Hepatocyte (in vitro differentiated cells): ENCODE results near the gene TMEM116. TPM values are rescaled to one million over a fixed set of nuclear protein-coding genes. Genes with fewer than 3 reads are reported as not detected.

ENCODE experiments used
- DNase-seq: peaks from one replicate; pipeline ENCODE4 v3.0.0-alpha.2; 2016; ENCODE audit warnings: low spot score
- H2AFZ ChIP-seq: fragments of 200-600 bp; sonication (generic); 2 replicates; pipeline ENCODE4 v1.6.0; 2016; ENCODE audit warnings: antibody characterized with exemption, mild to moderate bottlenecking
- H3K27ac ChIP-seq: fragments of 200-600 bp; sonication (generic); 2 replicates; pipeline ENCODE4 v1.5.1; 2016; ENCODE audit warnings: mild to moderate bottlenecking
- H3K27me3 ChIP-seq: fragments of 200-600 bp; sonication (generic); 2 replicates; pipeline ENCODE4 v1.6.1; 2016
- H3K36me3 ChIP-seq: fragments of 200-600 bp; sonication (generic); replicated peaks from 2 replicates; pipeline ENCODE4 v1.5.1; 2016; ENCODE audit warnings: low read depth; ENCODE audit not compliant: insufficient read depth
- H3K4me1 ChIP-seq: fragments of 200-600 bp; sonication (generic); 2 replicates; pipeline ENCODE4 v1.5.1; 2016; ENCODE audit warnings: mild to moderate bottlenecking, moderate library complexity; ENCODE audit not compliant: insufficient read depth
- H3K4me2 ChIP-seq: fragments of 200-600 bp; sonication (generic); 2 replicates; pipeline ENCODE4 v1.6.0; 2016
- H3K4me3 ChIP-seq: fragments of 200-600 bp; sonication (generic); 2 replicates; pipeline ENCODE4 v1.5.1; 2016; ENCODE audit warnings: mild to moderate bottlenecking
- H3K79me2 ChIP-seq: fragments of 200-600 bp; sonication (generic); 2 replicates; pipeline ENCODE4 v1.6.0; 2017; ENCODE audit warnings: mild to moderate bottlenecking
- H3K9me2 ChIP-seq: fragments of 200-600 bp; sonication (generic); replicated peaks from 2 replicates; pipeline ENCODE4 v1.6.0; 2017; ENCODE audit warnings: mild to moderate bottlenecking; ENCODE audit not compliant: insufficient read depth
- H3K9me3 ChIP-seq: fragments of 200-600 bp; sonication (generic); 2 replicates; pipeline ENCODE4 v1.5.1; 2016; ENCODE audit warnings: low read depth, mild to moderate bottlenecking
- H4K20me1 ChIP-seq: fragments of 200-600 bp; sonication (generic); 2 replicates; pipeline ENCODE4 v1.6.0; 2016; ENCODE audit warnings: mild to moderate bottlenecking; ENCODE audit not compliant: insufficient read depth, poor library complexity, severe bottlenecking
- CTCF ChIP-seq: fragments of 200-600 bp; sonication (generic); IDR thresholded peaks from 2 replicates; pipeline ENCODE4 v1.5.1; 2016; ENCODE audit warnings: antibody characterized with exemption, mild to moderate bottlenecking; ENCODE audit not compliant: poor library complexity
- EZH2 ChIP-seq: fragments of 200-600 bp; sonication (generic); IDR thresholded peaks from 2 replicates; pipeline ENCODE4 v1.6.1; 2016; ENCODE audit warnings: antibody characterized with exemption, mild to moderate bottlenecking, borderline replicate concordance
- EZH2phosphoT487 ChIP-seq: fragments of 200-600 bp; sonication (generic); IDR thresholded peaks from one replicate; pipeline ENCODE4 v1.6.1; 2018; ENCODE audit warnings: antibody characterized with exemption, mild to moderate bottlenecking, low read depth, moderate library complexity; ENCODE audit not compliant: unreplicated experiment, severe bottlenecking
- WGBS: methylation state at CpG from one replicate; pipeline ENCODE4 v1.1.6; 2016; ENCODE audit warnings: low lambda C conversion rate; ENCODE audit errors: missing lambda C conversion rate; 5-methylcytosine and 5-hydroxymethylcytosine counted together
- microRNA-seq: library from miRNA; unstranded; fragments of <30 nt; microRNA quantifications from one replicate; pipeline ENCODE4, GENCODE V29; 2017
- polyA plus RNA-seq: library from polyadenylated mRNA; unstranded; fragments of >200 nt; fragmentation: Nextera tagmentation; extraction: Ambion mirVana; gene quantifications from 2 replicates; pipeline ENCODE4 v1.2.1, GENCODE V29; 2016
- small RNA-seq: library from RNA; depleted of rRNA; stranded (forward); fragments of <200 nt; gene quantifications from one replicate; pipeline ENCODE3, GENCODE V24; 2014
- total RNA-seq: library from RNA; depleted of rRNA; stranded (reverse); fragments of >200 nt; gene quantifications from 2 replicates; pipeline ENCODE4 v1.2.3, GENCODE V29; 2014

TMEM116 gene
- total and polyA plus RNA-seq, 2 experiments from 2014 or later: 11.2 to 13.1 TPM

- Histone ChIP-seq H2AFZ (no peak overlapping the region), H4K20me1 (no peaks in the 10 kb centered on the region), H3K27ac (no peak overlapping the region), H3K4me2 (no peak overlapping the region), H3K9me2 (no peaks in the 10 kb centered on the region), H3K4me1 (no peaks in the 10 kb centered on the region), H3K36me3 (no peaks in the 10 kb centered on the region), H3K4me3 (no peak overlapping the region), H3K27me3 (no peaks in the 10 kb centered on the region), H3K9me3 (no peaks in the 10 kb centered on the region), H3K79me2 (no peaks in the 10 kb centered on the region)
- DNase-seq: no peak
- no peak for TF ChIP-seq CTCF
- no peak for TF ChIP-seq EZH2phosphoT487
- TF ChIP-seq EZH2: no peak
- 96% methylated on average over 11 of the region's 11 CpGs for WGBS
Observed at GRCh38 chr12:111887926-111888745, 124.8 kb downstream of the TMEM116 start.

- H3K9me2 ChIP-seq: no peaks in the 10 kb centered on the region
- no peaks in the 10 kb centered on the region for H3K9me3 ChIP-seq
- 87% methylated on average over 7 of the region's 7 CpGs for whole genome bisulfite sequencing
- H2AFZ ChIP-seq: no peak overlapping the region
- no peak for TF ChIP-seq EZH2
- TF ChIP-seq CTCF: no peak
- TF ChIP-seq EZH2phosphoT487: no peak
- H3K36me3 ChIP-seq: no peaks in the 10 kb centered on the region
- DNase-seq: no peak
- H3K27me3 ChIP-seq: no peaks in the 10 kb centered on the region
- H3K4me3 ChIP-seq: no peak overlapping the region
- H3K4me1 ChIP-seq: no peaks in the 10 kb centered on the region
- no peaks in the 10 kb centered on the region for H4K20me1 ChIP-seq
- no peak overlapping the region for H3K27ac ChIP-seq
- no peaks in the 10 kb centered on the region for H3K79me2 ChIP-seq
- no peak overlapping the region for H3K4me2 ChIP-seq
Observed at GRCh38 chr12:111886662-111887545, 126.1 kb downstream of the TMEM116 start.

GRCh38 chr12:111881716-111882115, 131.2 kb downstream of the TMEM116 start:
- H3K4me1 ChIP-seq: no peaks in the 10 kb centered on the region
- no peaks in the 10 kb centered on the region for H3K36me3 ChIP-seq
- TF ChIP-seq EZH2: no peak
- TF ChIP-seq CTCF: no peak
- TF ChIP-seq EZH2phosphoT487: no peak
- H3K27me3 ChIP-seq: no peaks in the 10 kb centered on the region
- H3K9me3 ChIP-seq: no peaks in the 10 kb centered on the region
- H2AFZ ChIP-seq: no peak overlapping the region
- no peak overlapping the region for H3K4me3 ChIP-seq
- no peak for DNase-seq
- no peak overlapping the region for H3K4me2 ChIP-seq
- H3K9me2 ChIP-seq: no peaks in the 10 kb centered on the region
- H3K27ac ChIP-seq: no peak overlapping the region
- H4K20me1 ChIP-seq: no peaks in the 10 kb centered on the region
- H3K79me2 ChIP-seq: no peaks in the 10 kb centered on the region
- 93% methylated on average over 1 of the region's 1 CpG for WGBS

Small RNAs within 50 kb of the gene (microRNA-seq; reads per million reads assigned to microRNA genes)
- not detected for gene MIR3657

Small RNAs within 50 kb of the gene (small RNA-seq; reads per million reads assigned to genes)
- gene AC004024.1: 0.09 reads per million
- not detected for gene MIR3657

Other genes with a start within 250 kb of the TMEM116 start
- gene ALDH2, start 246.2 kb downstream of the TMEM116 start, total RNA-seq: 116 and 126 TPM in 2 replicates
- gene ALDH2, start 246.2 kb downstream of the TMEM116 start, polyA plus RNA-seq: 185 and 203 TPM in 2 replicates
- 49.1 and 59.9 TPM in 2 replicates for gene MAPKAPK5, start 170.9 kb downstream of the TMEM116 start, total RNA-seq
- 35.0 and 45.1 TPM in 2 replicates for gene MAPKAPK5, start 170.9 kb downstream of the TMEM116 start, polyA plus RNA-seq
- gene ERP29, start 261 bp upstream of the TMEM116 start, total RNA-seq: 178 and 194 TPM in 2 replicates
- gene ERP29, start 261 bp upstream of the TMEM116 start, polyA plus RNA-seq: 228 and 253 TPM in 2 replicates
- gene NAA25, start 95.6 kb upstream of the TMEM116 start, total RNA-seq: 19.1 and 22.1 TPM in 2 replicates
- gene NAA25, start 95.6 kb upstream of the TMEM116 start, polyA plus RNA-seq: 18.5 and 18.7 TPM in 2 replicates
- gene TRAFD1, start 112.4 kb upstream of the TMEM116 start, total RNA-seq: 33.9 and 37.1 TPM in 2 replicates
- 37.3 and 39.4 TPM in 2 replicates for gene TRAFD1, start 112.4 kb upstream of the TMEM116 start, polyA plus RNA-seq